COLO829 (cell line): ENCODE measurements around the gene USP5.

Source experiments
- DNase-seq: peaks from one replicate; pipeline ENCODE4 v3.0.0; 2012; ENCODE audit warnings: low spot score

Gene USP5, protein sequence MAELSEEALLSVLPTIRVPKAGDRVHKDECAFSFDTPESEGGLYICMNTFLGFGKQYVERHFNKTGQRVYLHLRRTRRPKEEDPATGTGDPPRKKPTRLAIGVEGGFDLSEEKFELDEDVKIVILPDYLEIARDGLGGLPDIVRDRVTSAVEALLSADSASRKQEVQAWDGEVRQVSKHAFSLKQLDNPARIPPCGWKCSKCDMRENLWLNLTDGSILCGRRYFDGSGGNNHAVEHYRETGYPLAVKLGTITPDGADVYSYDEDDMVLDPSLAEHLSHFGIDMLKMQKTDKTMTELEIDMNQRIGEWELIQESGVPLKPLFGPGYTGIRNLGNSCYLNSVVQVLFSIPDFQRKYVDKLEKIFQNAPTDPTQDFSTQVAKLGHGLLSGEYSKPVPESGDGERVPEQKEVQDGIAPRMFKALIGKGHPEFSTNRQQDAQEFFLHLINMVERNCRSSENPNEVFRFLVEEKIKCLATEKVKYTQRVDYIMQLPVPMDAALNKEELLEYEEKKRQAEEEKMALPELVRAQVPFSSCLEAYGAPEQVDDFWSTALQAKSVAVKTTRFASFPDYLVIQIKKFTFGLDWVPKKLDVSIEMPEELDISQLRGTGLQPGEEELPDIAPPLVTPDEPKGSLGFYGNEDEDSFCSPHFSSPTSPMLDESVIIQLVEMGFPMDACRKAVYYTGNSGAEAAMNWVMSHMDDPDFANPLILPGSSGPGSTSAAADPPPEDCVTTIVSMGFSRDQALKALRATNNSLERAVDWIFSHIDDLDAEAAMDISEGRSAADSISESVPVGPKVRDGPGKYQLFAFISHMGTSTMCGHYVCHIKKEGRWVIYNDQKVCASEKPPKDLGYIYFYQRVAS

DNA sequence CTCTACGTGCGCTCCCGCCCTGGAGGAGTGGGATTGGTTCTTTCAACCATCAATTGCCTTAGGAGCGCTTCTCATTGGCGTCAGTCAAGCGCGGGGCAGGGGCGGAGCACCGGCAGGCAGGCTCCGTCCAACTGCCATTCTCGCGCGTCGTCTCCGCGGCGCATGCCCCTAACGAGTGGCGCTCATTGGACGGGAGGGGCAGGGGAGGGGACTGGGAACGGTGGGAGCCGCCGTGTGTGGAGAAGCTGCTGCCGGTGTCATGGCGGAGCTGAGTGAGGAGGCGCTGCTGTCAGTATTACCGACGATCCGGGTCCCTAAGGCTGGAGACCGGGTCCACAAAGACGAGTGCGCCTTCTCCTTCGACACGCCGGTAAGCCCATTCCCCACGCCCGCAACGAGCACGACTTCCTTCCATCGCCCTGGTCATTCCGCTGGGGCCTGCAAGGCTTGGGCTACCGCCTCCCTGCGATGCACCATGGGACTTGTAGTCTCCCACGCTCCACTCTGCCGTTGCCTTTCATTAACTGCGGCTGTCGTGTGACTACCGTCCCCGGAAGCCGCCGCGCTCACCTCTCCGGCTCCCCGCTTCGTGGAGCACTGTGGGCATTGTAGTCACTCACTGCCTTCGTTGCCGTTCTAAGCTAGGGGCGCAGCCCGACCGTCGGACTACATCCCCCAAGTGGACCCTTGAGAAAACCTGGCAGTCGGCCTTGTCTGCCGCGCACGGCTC is at the start of gene USP5:
Gene USP5 (plus strand): TSS at position 230 of the 730 bp plus-strand sequence. CDS start 30 bp downstream, at position 260.
- peak; percentile 99 for DNase-seq

DNA sequence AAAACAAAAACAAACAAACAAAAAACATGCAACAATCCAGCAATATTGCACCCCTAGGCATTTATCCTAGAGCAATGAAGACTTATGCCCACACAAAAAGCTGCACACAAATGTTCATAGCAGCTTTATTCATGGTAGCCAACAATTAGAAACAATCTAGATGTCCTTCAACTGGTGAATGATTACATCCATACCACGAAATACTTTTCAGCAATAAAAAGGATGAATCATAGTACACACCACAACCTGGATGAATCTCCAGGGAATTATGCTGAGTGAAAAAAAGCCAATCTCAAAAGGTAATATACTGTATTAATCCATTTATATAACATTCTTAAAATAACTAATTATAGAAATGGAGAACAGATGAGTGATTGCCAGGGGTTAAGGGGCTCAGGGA is 44.8 kb upstream of the USP5 start:
- no peak for DNase-seq

DNA sequence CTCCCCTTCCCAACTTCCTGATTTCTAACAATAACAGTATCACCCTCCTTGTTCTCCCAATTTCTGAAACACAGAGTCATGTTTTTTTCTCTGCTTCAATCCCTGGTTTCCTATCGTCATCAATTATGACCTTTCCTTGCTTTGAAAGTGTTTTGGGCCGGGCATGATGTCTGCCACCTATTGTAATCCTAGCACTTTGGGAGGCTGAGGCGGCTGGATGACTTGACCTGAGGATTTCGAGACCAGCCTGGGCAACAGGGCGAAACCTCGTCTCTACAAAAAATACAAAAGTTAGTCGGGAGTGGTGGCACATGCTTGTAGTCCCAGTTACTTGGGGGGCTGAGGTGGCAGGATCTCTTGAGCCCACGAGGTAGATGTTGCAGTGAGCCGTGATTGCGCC is 42.9 kb upstream of the USP5 start:
- no peak for DNase-seq

DNA sequence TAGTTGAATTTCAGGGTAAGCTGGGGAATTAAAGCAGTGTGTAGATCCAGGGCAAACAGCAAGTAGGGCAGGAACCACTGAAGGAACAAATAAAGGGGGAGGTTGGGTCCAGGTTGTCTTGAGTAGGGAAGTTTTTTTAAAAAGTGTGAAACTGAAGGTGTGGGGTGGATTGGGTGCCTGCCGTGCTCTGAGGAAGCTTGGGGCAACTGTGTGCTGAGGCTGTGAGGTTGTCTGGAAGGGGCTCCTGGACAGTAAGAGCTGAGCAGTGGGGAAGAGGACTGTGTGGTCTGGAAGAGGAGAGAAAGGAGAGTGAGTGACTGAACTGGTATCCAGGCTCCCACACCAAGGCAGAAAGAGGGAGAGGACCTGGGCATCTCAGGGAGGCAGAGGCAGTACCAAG is 41.2 kb upstream of the USP5 start:
- no peak for DNase-seq

DNA sequence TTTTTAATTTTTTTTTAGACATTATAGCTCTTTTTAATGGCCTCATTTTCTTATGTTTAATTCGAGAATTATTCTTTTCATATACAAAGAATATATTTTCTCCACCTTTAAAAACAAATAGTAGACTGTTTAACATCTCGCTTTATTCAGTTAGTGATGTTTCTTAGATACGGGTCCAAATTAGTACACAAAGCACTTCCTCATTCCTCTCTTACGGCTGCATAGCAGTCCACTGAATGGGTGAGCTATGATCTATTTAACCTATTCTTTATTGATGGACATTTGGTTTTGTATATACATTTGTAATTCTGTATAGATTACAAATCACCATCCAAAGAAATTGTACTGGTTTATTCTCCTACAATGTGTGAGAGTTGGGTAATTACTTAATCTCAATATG is 38.6 kb upstream of the USP5 start:
- no peak for DNase-seq

DNA sequence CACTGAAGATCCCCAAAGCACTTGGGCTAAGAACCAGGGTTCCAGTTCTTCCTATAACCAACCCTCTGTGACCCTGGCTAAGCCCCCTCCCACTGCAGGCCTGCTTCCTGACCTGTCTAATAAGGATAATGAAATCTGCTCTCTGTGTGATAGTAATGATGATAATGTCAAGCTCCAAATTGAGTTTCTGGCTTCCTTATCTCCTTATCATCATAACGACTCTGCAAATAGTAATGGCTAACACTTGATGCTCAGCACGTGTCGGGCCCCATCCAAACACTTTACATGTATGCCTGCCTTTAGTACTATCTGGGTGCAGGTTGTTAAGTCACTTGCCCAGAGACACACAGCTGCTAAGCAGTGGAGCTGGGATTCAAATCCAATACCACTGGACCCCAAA is 35.4 kb upstream of the USP5 start:
- DNase-seq, result no peak

DNA sequence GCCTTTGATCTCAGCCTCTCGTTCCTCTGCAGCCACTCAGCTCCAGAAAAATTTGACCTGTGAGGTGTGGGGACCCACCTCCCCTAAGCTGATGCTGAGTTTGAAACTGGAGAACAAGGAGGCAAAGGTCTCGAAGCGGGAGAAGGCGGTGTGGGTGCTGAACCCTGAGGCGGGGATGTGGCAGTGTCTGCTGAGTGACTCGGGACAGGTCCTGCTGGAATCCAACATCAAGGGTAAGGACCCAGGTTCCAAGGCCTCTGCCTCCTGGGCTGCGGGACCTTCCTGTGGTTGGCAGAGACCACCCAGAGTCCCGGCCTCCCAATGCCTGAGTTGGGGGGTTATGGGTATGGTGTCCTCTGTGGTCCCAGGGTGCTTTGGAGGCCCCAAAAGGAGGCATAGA is 34.9 kb upstream of the USP5 start:
- no peak for DNase-seq

DNA sequence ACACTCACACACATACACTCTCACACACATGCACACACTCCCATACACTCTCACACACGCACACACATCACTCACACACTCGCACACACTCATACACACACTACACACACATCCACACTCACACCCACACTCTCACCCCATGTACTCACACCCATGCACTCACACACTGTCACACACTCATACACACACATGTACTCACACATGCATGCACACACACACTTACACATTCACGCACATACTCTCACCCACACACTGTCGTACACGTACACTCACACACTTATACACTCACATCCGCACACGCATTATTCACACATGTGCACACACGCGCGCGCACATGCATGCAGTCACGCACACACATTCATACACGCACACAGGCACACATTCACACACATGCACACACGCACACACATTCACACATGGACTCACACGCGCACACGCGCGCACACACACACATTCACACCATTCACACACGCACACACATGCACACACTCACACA is 34.2 kb upstream of the USP5 start:
- DNase-seq, result no peak

DNA sequence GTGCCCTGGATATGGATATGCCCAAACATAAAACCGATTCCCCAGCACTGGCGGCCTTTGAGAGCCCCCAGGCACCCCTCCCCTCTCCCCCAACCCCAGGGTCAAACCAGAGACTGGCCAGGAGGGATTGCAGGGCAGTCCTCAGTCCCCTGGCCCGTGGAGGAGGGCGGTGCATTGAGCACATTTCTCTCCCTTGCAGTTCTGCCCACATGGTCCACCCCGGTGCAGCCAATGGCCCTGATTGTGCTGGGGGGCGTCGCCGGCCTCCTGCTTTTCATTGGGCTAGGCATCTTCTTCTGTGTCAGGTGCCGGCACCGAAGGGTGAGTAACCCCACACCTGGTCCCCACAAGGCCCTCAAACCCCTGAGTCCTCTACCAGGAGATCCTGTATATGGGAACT is 33.7 kb upstream of the USP5 start:
- DNase-seq, result no peak

DNA sequence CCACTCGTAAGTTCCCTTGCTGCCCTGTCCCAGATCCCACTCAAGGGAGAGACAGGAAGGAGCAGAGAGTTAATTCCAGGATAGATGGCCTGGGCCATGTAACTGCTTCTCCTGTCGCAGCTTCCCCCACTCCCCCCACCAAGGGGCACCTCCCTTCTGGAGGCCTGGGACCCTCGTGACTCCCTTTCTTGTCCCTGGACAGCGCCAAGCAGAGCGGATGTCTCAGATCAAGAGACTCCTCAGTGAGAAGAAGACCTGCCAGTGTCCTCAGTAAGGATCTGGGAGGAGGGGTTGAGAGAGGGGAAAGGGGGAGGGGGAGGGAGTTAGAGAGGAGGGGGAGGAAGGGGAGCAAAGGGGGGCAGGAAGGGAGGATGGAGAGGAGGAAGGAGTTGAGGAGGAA is 33.3 kb upstream of the USP5 start:
- no peak for DNase-seq

DNA sequence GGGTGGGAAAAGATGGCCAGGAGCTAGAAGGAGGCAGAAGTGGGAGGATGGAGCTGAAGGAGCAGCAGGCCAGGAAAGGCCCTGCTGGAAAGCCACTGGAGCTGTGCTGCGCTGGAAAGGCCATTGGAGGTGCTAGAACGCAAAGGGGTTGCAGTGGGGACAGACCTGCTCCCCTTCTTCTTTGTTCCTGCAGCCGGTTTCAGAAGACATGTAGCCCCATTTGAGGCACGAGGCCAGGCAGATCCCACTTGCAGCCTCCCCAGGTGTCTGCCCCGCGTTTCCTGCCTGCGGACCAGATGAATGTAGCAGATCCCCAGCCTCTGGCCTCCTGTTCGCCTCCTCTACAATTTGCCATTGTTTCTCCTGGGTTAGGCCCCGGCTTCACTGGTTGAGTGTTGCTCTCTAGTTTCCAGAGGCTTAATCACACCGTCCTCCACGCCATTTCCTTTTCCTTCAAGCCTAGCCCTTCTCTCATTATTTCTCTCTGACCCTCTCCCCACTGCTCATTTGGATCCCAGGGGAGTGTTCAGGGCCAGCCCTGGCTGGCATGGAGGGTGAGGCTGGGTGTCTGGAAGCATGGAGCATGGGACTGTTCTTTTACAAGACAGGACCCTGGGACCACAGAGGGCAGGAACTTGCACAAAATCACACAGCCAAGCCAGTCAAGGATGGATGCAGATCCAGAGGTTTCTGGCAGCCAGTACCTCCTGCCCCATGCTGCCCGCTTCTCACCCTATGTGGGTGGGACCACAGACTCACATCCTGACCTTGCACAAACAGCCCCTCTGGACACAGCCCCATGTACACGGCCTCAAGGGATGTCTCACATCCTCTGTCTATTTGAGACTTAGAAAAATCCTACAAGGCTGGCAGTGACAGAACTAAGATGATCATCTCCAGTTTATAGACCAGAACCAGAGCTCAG is 32.6 kb upstream of the USP5 start:
- DNase-seq, result no peak

DNA sequence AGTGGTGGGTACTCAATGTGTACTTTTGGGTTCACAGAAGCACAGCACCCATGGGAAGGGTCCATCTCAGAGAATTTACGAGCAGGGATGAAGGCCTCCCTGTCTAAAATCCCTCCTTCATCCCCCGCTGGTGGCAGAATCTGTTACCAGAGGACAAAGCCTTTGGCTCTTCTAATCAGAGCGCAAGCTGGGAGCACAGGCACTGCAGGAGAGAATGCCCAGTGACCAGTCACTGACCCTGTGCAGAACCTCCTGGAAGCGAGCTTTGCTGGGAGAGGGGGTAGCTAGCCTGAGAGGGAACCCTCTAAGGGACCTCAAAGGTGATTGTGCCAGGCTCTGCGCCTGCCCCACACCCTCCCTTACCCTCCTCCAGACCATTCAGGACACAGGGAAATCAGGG is 31.8 kb upstream of the USP5 start:
- no peak for DNase-seq

DNA sequence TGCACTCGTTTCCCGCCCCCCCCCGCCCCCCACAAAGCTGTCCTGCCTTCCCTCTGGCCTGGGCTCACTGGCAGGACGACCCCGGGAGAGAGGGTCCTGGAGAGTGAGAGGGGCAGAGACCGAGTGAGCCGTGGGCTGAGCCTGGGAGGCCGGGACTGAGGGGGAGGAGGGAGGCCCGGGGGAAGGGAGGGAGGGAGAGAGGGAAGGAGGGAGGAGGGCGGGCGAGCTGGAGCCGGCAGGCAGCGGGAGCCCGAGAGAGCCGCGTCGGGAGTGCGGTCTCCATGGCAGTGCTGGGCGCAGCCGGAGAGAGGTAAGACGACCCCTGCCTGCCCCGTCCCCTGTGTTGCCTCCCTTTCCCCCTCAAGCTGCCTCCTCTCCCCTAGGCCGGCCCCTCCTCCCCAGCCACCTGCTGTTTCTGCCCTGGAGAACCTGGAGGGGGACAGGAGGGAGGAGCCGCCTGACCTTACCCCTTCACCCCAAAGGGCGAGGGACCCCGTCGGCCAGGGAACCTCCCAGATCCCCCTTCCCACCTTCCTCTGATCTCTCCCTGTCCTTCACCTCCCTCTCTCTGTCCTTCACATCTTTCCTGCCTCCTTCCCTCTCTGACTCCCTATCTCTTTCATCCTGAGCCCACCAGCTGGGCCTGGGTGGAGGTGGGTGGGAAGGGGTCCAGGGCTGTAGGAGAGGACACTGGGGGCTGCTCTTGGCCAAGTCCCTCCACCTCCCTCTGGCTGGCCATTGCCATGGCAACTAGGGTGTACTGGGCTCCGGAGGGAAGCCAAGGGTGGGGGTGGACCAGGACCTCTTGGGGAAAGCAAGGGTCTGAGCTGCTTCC is 30.1 kb upstream of the USP5 start, which contains the start of gene GPR162:
Gene GPR162 (plus strand): TSS at position 231 of the 835 bp plus-strand sequence. CDS start 2,078 bp downstream, outside the sequence.
- no peak for DNase-seq

DNA sequence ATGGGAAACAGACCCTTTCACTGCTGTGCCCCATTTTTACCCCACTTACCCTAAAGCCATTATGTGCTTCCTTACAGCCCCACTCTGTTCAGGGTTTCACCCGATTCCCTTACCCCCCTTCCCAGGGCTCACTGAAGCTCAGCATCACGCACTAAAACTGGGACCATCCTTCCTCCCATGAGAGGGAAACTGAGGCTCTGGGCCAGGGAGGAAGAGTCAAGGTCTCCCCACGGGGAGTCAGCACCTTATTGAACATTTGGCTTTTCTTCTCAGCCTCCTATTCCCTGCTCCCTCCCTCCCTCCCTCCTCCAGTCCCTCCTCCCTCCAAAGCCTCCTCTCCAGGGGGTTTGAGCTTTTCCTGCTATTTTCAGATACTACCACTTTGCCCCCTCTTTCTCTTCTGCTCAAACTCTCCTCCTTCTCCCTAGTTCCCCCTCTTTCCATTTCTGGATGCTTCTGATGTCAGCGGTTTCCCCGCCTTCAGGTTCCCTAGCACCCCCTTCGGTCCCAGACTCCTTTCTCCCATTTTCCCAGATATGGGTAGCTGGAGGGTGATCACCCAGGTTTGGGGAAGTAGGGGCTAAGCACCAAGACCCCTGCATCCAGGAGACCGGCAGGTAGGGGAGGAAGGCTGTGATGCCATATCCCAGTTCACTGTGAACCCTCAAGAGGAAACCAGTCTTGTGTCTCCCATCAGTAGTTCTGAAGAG is 29.4 kb upstream of the USP5 start:
- DNase-seq, result no peak

DNA sequence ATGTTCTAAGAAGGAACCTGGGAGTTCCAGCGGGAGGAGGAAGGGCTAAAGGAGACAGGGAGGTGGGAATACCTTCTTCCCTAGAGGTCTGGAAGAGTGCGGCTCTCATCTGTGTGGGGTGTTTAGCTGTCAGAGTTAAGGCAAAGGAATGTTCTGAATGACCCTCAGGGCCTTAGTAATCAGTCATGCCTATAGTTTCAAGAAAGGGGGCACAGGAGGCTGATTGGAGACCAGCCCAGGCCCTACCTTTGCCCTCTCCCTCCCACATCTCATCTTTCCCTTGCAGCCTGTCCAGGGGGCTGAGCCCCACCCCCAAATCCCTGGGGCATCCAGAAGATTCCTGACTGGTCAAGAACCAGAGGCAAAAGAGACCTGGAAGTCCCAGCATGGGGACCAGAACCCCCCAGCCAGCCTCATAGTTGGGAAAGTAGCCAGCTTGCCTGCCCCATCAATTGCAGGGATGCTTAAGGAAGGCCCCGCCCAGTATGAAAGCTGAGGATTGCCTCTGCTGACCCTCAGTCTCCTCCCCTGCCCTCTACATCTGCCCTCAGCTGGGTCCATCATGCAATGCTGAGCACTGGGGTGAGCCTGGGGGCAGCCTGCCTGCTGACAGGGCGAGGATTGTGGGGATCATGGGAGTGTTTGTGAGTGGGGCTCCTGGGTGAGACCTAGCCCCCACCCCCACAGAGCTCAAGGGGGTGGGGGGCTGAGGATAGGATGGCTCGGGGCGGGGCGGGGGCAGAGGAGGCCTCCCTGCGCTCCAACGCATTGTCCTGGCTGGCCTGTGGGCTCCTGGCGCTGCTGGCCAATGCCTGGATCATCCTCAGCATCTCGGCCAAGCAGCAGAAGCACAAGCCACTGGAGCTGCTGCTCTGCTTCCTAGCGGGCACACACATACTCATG is 28.5 kb upstream of the USP5 start:
- no peak for DNase-seq

DNA sequence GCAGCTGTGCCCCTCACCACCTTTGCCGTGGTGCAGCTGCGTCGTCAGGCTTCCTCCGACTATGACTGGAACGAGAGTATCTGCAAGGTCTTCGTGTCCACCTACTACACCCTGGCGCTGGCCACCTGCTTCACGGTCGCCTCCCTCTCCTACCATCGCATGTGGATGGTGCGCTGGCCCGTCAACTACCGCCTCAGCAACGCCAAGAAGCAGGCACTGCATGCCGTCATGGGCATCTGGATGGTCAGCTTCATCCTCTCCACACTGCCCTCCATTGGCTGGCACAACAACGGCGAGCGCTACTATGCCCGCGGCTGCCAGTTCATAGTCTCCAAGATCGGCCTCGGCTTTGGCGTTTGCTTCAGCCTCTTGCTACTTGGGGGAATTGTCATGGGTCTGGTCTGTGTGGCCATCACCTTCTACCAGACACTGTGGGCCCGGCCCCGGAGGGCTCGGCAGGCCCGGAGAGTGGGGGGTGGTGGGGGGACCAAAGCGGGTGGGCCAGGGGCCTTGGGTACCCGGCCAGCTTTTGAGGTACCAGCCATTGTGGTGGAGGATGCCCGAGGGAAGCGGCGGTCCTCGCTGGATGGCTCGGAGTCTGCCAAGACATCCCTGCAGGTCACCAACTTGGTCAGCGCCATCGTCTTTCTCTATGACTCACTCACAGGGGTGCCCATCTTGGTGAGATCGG is 27.7 kb upstream of the USP5 start:
- DNase-seq, result no peak

DNA sequence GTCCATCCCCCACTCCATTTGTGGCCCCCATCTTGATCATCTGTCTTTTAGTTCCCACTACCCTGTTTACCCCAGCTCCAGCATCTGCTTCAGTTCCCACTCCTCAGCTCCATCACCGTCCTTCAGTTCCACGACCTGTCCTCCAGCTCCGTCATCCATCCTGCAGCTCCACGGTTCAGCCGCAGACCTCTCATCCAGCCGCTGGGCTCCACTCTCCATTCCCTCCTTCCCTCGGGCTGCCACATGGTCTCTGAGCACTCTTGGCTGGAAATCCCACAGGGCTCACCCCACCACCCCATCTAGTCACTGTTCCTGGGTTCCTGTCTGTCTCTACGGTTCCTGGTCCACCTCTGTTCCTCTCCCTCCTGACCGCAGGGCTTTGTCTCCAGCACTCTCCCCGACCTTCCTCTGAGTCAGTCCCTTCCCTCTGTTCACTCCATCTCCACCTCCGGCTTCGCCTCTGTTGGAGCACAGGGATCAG is 27.0 kb upstream of the USP5 start:
- no peak for DNase-seq
